Spleen (tissue), 7 donors: ENCODE measurements around the gene NPRL2.

Experiments used
- POLR2A ChIP-seq, 3 donors: fragments of 450-650 bp; IDR thresholded peaks; one replicate each; pipeline ENCODE4 v1.5.1; 2017; ENCODE audit warnings: antibody characterized with exemption in 3 of 3, mild to moderate bottlenecking in 1 of 3
- POLR2AphosphoS5 ChIP-seq, 3 donors: sonication (generic); formaldehyde crosslinking; IDR thresholded peaks; one replicate each; pipeline ENCODE4 v1.5.1; 2017; ENCODE audit warnings: antibody characterized with exemption in 3 of 3
- TF ChIP-seq, protein P1 (sequence below), 11 experiments: fragments of 200-600 bp in 7 of 11; fragments of 450-650 bp in 4 of 11; sonication (generic) in 4 of 11; IDR thresholded peaks in 8 of 11; conservative IDR thresholded peaks in 3 of 11; 1 replicate in 7 of 11; 2 replicates in 4 of 11; pipeline versions ENCODE4 v1.4.0 to v1.8.0; 2016 to 2021; ENCODE audit warnings: antibody characterized with exemption in 11 of 11, inconsistent platforms in 4 of 11, mild to moderate bottlenecking in 1 of 11
- donor health status: DM: no; HTN: no; CAD: no; lungs with moderate emphysema.
- donor health status: DM: no; HTN: no; CAD: no.
- donor health status: DM: no; HTN: no; CAD: no.

DNA sequence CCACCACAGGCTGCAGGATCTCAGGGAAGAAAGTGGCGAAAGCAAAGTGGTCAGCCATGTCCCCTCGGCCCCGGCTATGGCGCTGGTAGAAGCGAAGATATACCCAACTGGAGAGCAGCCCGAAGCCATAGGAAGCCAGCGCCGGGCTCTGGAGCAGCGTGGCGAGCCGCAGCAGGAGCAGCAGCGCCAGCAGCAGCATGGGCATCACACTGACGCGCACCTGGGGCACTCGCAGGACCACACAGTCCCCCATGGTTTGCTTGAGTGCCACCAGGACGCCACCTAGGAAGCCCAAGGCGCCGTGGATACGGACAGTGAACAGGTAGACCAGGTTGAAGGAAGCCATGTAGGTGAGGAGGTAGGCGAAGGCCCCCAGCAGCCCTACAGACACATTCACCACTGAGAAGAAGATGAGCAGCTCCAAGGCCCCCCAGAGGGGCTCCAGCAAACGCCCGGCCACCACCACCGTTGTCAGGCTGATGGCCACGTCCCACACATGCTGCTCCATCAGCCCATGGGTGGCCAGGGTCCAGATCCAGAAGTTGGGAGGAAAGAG, 7.9 kb upstream of the NPRL2 start:
- TF ChIP-seq, protein P1, sequence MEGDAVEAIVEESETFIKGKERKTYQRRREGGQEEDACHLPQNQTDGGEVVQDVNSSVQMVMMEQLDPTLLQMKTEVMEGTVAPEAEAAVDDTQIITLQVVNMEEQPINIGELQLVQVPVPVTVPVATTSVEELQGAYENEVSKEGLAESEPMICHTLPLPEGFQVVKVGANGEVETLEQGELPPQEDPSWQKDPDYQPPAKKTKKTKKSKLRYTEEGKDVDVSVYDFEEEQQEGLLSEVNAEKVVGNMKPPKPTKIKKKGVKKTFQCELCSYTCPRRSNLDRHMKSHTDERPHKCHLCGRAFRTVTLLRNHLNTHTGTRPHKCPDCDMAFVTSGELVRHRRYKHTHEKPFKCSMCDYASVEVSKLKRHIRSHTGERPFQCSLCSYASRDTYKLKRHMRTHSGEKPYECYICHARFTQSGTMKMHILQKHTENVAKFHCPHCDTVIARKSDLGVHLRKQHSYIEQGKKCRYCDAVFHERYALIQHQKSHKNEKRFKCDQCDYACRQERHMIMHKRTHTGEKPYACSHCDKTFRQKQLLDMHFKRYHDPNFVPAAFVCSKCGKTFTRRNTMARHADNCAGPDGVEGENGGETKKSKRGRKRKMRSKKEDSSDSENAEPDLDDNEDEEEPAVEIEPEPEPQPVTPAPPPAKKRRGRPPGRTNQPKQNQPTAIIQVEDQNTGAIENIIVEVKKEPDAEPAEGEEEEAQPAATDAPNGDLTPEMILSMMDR (IDR thresholded peaks at IDR 0.05 in 8 of 11, conservative IDR thresholded peaks at IDR 0.05 in 3 of 11) = no peak
- TF ChIP-seq POLR2AphosphoS5 (IDR thresholded peaks at IDR 0.05) = no peak
- no peak for TF ChIP-seq POLR2A (IDR thresholded peaks at IDR 0.05)
